ENCODE data around the gene CDK6. TPM values are rescaled to one million over a fixed set of nuclear protein-coding genes. Genes with fewer than 3 reads are reported as not detected.

CDK6 gene
- total RNA-seq, 1 experiment from 2014 or later, result 38.7 TPM

DNA sequence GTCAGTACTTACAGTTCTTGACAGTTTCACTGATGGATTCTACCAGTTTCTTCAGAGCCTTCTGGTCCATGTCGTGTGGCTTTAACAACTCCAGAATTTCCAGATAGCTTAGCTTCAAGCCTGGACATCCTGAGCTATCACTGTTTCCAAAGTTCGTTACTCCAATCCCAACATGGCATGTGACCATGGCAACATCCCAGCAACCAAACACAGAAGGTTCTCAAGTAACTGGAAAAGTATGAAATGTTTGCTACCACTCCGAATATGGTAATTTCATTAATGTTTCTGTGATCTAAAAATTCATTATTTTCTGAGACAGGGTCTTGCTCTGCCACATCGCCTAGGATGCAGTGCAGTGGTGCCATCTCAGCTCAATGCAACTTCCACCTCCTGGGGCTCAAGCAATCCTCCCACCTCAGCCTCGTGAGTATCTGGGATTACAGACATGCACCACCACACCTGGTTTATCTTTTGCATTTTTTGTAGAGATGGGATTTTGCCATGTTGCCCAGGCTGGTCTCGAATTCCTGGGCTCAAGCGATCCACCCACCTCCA lies 278.5 kb downstream of the CDK6 start:
- no peak overlapping the region for H3K27ac ChIP-seq (ENCODE audit: low read length)
- no peaks in the 10 kb centered on the region for H3K79me2 ChIP-seq (ENCODE audit: low read length)
- H3K36me3 ChIP-seq (ENCODE audit: low read depth, low read length), result peaks cover 10% of the 10 kb centered on the region
- no peaks in the 10 kb centered on the region for H4K20me1 ChIP-seq (ENCODE audit: low read length)
- H3K9me2 ChIP-seq (replicated peaks; ENCODE audit: low read length), result no peaks in the 10 kb centered on the region
- H2AFZ ChIP-seq (ENCODE audit: low read length), result no peak overlapping the region
- H3F3A ChIP-seq (ENCODE audit: low read length, unreplicated experiment), result no peaks in the 10 kb centered on the region
- POLR2A ChIA-PET (ENCODE audit: unreplicated experiment), result no interaction called here
- H3K9me3 ChIP-seq (ENCODE audit: low read length), result no peaks in the 10 kb centered on the region
- ATAC-seq (no peak), DNase-seq (no peak)
- CTCF ChIA-PET, result no interaction called here
- no peak overlapping the region for H3K9ac ChIP-seq (ENCODE audit: low read length)
- H3K4me3 ChIP-seq (ENCODE audit: low read length), result no peak overlapping the region
- H3K4me2 ChIP-seq (ENCODE audit: low read length), result no peak overlapping the region
- no peaks in the 10 kb centered on the region for H3K27me3 ChIP-seq (ENCODE audit: low read length)
- no peaks in the 10 kb centered on the region for H3K4me1 ChIP-seq (ENCODE audit: insufficient read depth, low read length)
- intact Hi-C loops (cut with micrococcal nuclease), result no loop called here
- TF ChIP-seq EZH2phosphoT487 (IDR thresholded peaks at IDR 0.05; ENCODE audit: borderline replicate concordance, low read length), result no peak
- TF ChIP-seq, protein P1, sequence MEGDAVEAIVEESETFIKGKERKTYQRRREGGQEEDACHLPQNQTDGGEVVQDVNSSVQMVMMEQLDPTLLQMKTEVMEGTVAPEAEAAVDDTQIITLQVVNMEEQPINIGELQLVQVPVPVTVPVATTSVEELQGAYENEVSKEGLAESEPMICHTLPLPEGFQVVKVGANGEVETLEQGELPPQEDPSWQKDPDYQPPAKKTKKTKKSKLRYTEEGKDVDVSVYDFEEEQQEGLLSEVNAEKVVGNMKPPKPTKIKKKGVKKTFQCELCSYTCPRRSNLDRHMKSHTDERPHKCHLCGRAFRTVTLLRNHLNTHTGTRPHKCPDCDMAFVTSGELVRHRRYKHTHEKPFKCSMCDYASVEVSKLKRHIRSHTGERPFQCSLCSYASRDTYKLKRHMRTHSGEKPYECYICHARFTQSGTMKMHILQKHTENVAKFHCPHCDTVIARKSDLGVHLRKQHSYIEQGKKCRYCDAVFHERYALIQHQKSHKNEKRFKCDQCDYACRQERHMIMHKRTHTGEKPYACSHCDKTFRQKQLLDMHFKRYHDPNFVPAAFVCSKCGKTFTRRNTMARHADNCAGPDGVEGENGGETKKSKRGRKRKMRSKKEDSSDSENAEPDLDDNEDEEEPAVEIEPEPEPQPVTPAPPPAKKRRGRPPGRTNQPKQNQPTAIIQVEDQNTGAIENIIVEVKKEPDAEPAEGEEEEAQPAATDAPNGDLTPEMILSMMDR (conservative IDR thresholded peaks at IDR 0.05; ENCODE audit: low read depth, low read length), result no peak
- TF ChIP-seq EZH2 (IDR thresholded peaks at IDR 0.05; ENCODE audit: low read length, unreplicated experiment), result no peak
- no TSS peak for BruUV-seq (replicated peaks)

- POLR2A ChIA-PET (ENCODE audit: unreplicated experiment), result no interaction called here
- CTCF ChIA-PET, result no interaction called here
- peak; percentile 26 for ATAC-seq
These were observed 279.1 kb downstream of the CDK6 start for GRCh38 chr7:92557249-92557648.

More at GRCh38 chr7:92557249-92557648, 279.1 kb downstream of the CDK6 start:
- Histone ChIP-seq H3K9me2 (replicated peaks; ENCODE audit: low read length) (no peaks in the 10 kb centered on the region), H3K9me3 (ENCODE audit: low read length) (no peaks in the 10 kb centered on the region), H3K36me3 (ENCODE audit: low read depth, low read length) (peaks cover 5% of the 10 kb centered on the region; the same call in 1 of the 2 replicates), H3K4me2 (ENCODE audit: low read length) (no peak overlapping the region), H3K4me1 (ENCODE audit: insufficient read depth, low read length) (no peaks in the 10 kb centered on the region), H3K79me2 (ENCODE audit: low read length) (no peaks in the 10 kb centered on the region), H3K27me3 (ENCODE audit: low read length) (no peaks in the 10 kb centered on the region), H3K9ac (ENCODE audit: low read length) (no peak overlapping the region), H3K4me3 (ENCODE audit: low read length) (no peak overlapping the region), H4K20me1 (ENCODE audit: low read length) (no peaks in the 10 kb centered on the region), H3K27ac (ENCODE audit: low read length) (no peak overlapping the region), H2AFZ (ENCODE audit: low read length) (no peak overlapping the region), H3F3A (ENCODE audit: low read length, unreplicated experiment) (no peaks in the 10 kb centered on the region)
- TF ChIP-seq EZH2phosphoT487 (IDR thresholded peaks at IDR 0.05; ENCODE audit: borderline replicate concordance, low read length), result no peak
- TF ChIP-seq EZH2 (IDR thresholded peaks at IDR 0.05; ENCODE audit: low read length, unreplicated experiment), result no peak
- TF ChIP-seq, protein P1 (conservative IDR thresholded peaks at IDR 0.05; ENCODE audit: low read depth, low read length), result no peak
- BruUV-seq (replicated peaks), result no TSS peak
- DNase-seq, result no peak
- intact Hi-C loops (cut with micrococcal nuclease), result no loop called here

Other genes starting within 250 kb of the CDK6 start
- 22.6 and 25.9 TPM in 2 replicates for gene FAM133B, start 246.2 kb downstream of the CDK6 start, total RNA-seq (2014; rRNA removed)